HepG2 (cell line): ENCODE measurements around the gene UBC. TPM values are rescaled to one million over a fixed set of nuclear protein-coding genes. Genes with fewer than 3 reads are reported as not detected.

Experiments
- AGO2 ChIP-seq: fragments of 200-400 bp; formaldehyde crosslinking; optimal IDR thresholded peaks from 2 replicates; pipeline ENCODE3; 2017; ENCODE audit warnings: mild to moderate bottlenecking, low read depth, low read length, moderate library complexity
- CBX1 ChIP-seq: IDR thresholded peaks from one replicate; pipeline ENCODE4 v1.6.1; 2016; ENCODE audit warnings: antibody characterized with exemption, low read depth
- GZF1 ChIP-seq: sonication (generic); formaldehyde crosslinking; IDR thresholded peaks from 2 replicates; pipeline ENCODE4 v1.5.1; 2020; ENCODE audit warnings: mild to moderate bottlenecking, missing genetic modification reagents
- JARID2 ChIP-seq: sonication (generic); formaldehyde crosslinking; IDR thresholded peaks from 2 replicates; pipeline ENCODE4 v1.8.1; 2023; ENCODE audit warnings: missing genetic modification reagents, inconsistent platforms; ENCODE audit not compliant: insufficient replicate concordance
- KLF9 ChIP-seq: IDR thresholded peaks from 2 replicates; pipeline ENCODE4 v1.6.1; 2016; ENCODE audit warnings: low read depth
- POLR2A ChIP-seq, 2 experiments: IDR thresholded peaks; 2 replicates each; pipeline ENCODE4 v1.6.1; 2011; ENCODE audit warnings: low read depth in 2 of 2, low read length in 2 of 2, mild to moderate bottlenecking in 1 of 2, moderate library complexity in 1 of 2; ENCODE audit not compliant: insufficient read depth in 1 of 2
- SPEN ChIP-seq: sonication (generic); formaldehyde crosslinking; IDR thresholded peaks from 2 replicates; pipeline ENCODE4 v1.5.1; 2020; ENCODE audit warnings: low read depth, mild to moderate bottlenecking, missing genetic modification reagents
- ZBTB40 ChIP-seq, 2 experiments: fragments of 450-650 bp in 1 of 2; sonication (generic) in 1 of 2; formaldehyde crosslinking in 1 of 2; IDR thresholded peaks; 2 replicates each; pipeline versions ENCODE4 v1.6.1 to v1.8.0; 2016 to 2022; ENCODE audit warnings: antibody characterized with exemption in 1 of 2, mild to moderate bottlenecking in 1 of 2, missing genetic modification reagents in 1 of 2
- ZNF333 ChIP-seq: sonication (generic); formaldehyde crosslinking; IDR thresholded peaks from 2 replicates; pipeline ENCODE4 v1.4.0; 2020; ENCODE audit warnings: mild to moderate bottlenecking, missing genetic modification reagents, borderline replicate concordance
- ZNF558 ChIP-seq: sonication (generic); formaldehyde crosslinking; IDR thresholded peaks from 2 replicates; pipeline ENCODE4 v1.9.0; 2022; ENCODE audit warnings: mild to moderate bottlenecking, missing genetic modification reagents, borderline replicate concordance
- ZNF709 ChIP-seq: sonication (generic); formaldehyde crosslinking; IDR thresholded peaks from 2 replicates; pipeline ENCODE4 v1.5.0; 2020; ENCODE audit warnings: mild to moderate bottlenecking, missing genetic modification reagents
- ZNF710 ChIP-seq: sonication (generic); formaldehyde crosslinking; IDR thresholded peaks from 2 replicates; pipeline ENCODE4 v1.5.0; 2020; ENCODE audit warnings: mild to moderate bottlenecking, missing genetic modification reagents, borderline replicate concordance
- ZSCAN30 ChIP-seq: sonication (generic); formaldehyde crosslinking; IDR thresholded peaks from 2 replicates; pipeline ENCODE4 v1.5.0; 2020; ENCODE audit warnings: mild to moderate bottlenecking, missing genetic modification reagents
- polyA plus RNA-seq, 8 experiments: library from polyadenylated mRNA; depleted of rRNA in 3 of 8; stranded (reverse) in 7 of 8; unstranded in 1 of 8; fragments of >200 nt; fragmentation: Illumina TruSeq in 4 of 8; extraction: Trizol in 4 of 8; gene quantifications; 2 replicates each; pipeline versions ENCODE4 v1.2.1 to v1.2.3, GENCODE V29; 2011 to 2016; ENCODE audit warnings: low read depth in 4 of 8, missing spikeins in 1 of 8, mixed read lengths in 1 of 8; ENCODE audit not compliant: insufficient read depth in 1 of 8
- total RNA-seq, 5 experiments: library from RNA; depleted of rRNA; stranded (reverse); fragments of >200 nt; fragmentation: Illumina TruSeq; extraction: Trizol; gene quantifications; 2 replicates each; pipeline ENCODE4 v1.2.3, GENCODE V29; 2016; ENCODE audit warnings: low read depth in 1 of 5
- TF ChIP-seq, protein P1 (sequence below): sonication (generic); formaldehyde crosslinking; IDR thresholded peaks from 2 replicates; pipeline ENCODE4 v1.5.1; 2020; ENCODE audit warnings: missing genetic modification reagents, mild to moderate bottlenecking, borderline replicate concordance
- TF ChIP-seq, protein P2 (sequence below): sonication (generic); formaldehyde crosslinking; IDR thresholded peaks from 2 replicates; pipeline ENCODE4 v1.4.0; 2020; ENCODE audit warnings: missing genetic modification reagents, borderline replicate concordance

The UBC gene
- total and polyA plus RNA-seq, 2 of the 13 experiments (the other 11 are each of a cell fraction or from before 2014, with no cell fraction given) = 805 to 1,432 TPM

GRCh38 chr12:124872068-124872719 lies 42.3 kb downstream of the UBC start (continued):
- TF ChIP-seq ZBTB40 (IDR thresholded peaks at IDR 0.05) = no peak
- TF ChIP-seq ZBTB40 (CRISPR knock-in tag; IDR thresholded peaks at IDR 0.05) = 0 out of 2 replicates have a peak, but pooled peaks have one; percentile 18
- no peak for TF ChIP-seq CBX1
- no peak for TF ChIP-seq KLF9 (CRISPR knock-in tag)
- TF ChIP-seq AGO2 = no peak
- TF ChIP-seq SPEN (CRISPR knock-in tag) = peak; percentile 35; the same call in 1 of the 2 replicates
- TF ChIP-seq ZNF709 (CRISPR knock-in tag) = no peak
- TF ChIP-seq, protein P1, sequence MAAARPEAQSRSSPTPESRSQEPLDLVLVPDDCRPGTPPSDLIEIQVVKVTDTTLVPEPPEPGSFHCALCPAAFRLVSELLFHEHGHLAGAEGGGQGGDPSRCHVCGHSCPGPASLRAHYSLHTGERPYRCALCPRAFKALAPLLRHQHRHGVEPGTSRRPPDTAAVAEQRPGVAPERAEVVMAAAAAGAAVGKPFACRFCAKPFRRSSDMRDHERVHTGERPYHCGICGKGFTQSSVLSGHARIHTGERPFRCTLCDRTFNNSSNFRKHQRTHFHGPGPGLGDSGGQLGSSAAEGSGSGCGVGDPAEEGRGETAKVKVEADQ = no peak
- TF ChIP-seq POLR2A (IDR thresholded peaks at IDR 0.05; ENCODE audit: insufficient read depth in 1 of 2, low read depth in 2 of 2, low read length in 2 of 2) = no peak
- TF ChIP-seq ZNF333 (CRISPR knock-in tag) = no peak
- no peak for TF ChIP-seq ZNF710 (CRISPR knock-in tag)
- no peak; the same call in 1 of the 2 replicates for TF ChIP-seq ZNF558 (CRISPR knock-in tag)
- TF ChIP-seq ZSCAN30 (CRISPR knock-in tag) = no peak
- TF ChIP-seq, protein P2, sequence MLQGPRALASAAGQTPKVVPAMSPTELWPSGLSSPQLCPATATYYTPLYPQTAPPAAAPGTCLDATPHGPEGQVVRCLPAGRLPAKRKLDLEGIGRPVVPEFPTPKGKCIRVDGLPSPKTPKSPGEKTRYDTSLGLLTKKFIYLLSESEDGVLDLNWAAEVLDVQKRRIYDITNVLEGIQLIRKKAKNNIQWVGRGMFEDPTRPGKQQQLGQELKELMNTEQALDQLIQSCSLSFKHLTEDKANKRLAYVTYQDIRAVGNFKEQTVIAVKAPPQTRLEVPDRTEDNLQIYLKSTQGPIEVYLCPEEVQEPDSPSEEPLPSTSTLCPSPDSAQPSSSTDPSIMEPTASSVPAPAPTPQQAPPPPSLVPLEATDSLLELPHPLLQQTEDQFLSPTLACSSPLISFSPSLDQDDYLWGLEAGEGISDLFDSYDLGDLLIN (CRISPR knock-in tag) = no peak
- no peak for TF ChIP-seq JARID2 (CRISPR knock-in tag)
- TF ChIP-seq GZF1 (CRISPR knock-in tag) = no peak
